NCI-H748 (cell line): Measurements from ENCODE around the gene CHSY1.
"Not testable (repeated sequence)": the region's sequence is repeated elsewhere in the genome, so short reads cannot be mapped to it uniquely, and the experiment has no call there.

Experiments
- DNase-seq: peaks from one replicate; lab custom pipeline; 2025; ENCODE audit not compliant: unreplicated experiment; lab: John Stamatoyannopoulos, UW

CHSY1 gene, protein sequence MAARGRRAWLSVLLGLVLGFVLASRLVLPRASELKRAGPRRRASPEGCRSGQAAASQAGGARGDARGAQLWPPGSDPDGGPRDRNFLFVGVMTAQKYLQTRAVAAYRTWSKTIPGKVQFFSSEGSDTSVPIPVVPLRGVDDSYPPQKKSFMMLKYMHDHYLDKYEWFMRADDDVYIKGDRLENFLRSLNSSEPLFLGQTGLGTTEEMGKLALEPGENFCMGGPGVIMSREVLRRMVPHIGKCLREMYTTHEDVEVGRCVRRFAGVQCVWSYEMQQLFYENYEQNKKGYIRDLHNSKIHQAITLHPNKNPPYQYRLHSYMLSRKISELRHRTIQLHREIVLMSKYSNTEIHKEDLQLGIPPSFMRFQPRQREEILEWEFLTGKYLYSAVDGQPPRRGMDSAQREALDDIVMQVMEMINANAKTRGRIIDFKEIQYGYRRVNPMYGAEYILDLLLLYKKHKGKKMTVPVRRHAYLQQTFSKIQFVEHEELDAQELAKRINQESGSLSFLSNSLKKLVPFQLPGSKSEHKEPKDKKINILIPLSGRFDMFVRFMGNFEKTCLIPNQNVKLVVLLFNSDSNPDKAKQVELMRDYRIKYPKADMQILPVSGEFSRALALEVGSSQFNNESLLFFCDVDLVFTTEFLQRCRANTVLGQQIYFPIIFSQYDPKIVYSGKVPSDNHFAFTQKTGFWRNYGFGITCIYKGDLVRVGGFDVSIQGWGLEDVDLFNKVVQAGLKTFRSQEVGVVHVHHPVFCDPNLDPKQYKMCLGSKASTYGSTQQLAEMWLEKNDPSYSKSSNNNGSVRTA

DNA sequence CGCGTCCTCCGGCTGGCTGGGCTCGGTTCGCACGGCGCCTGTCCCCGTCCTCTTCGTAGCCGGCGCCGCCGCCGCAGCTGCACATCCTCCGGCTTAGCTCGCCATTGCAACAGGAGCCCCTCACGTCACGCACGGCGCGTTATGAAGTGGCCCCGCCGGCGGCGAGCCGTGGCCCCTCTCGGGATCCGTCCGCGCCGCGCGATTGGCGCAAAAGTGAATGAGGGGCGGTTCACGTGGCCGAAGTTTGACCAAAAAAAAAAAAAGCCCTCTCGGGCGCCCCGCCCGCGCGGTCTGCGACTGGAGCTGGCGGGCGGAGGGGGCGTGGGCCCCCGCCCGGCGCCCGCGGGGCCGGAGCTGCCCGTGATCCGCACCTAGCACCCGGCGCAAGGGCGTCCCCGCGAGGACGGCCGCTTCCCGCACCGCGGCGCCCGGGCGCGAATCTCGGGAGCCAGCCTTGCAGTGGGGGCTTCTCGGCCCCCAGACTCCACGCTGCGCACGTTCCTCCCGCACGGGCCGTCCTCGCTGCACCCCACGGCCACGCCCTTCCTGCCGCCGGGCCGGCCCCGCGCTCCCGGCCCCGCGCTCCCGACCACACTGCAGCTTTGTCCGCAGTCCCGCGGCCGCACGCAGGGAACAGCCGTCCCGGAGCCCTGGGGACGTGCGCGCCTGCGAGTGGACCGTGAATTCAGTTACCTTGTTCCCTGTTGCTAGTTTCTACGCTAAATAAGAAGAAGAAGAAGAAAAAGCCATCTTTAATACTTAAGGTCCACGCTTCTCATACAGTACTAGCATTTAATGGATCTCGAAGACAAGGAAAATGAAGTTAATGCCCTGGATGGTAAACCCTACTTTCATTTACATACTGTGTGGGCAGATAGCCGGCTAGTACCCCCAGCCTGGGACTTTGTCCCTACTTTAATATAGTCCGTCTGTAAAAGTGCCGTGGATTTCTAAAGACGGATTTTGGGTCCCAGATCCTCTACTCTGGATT lies at the start of gene CHSY1:
TSS of gene CHSY1 (minus strand) at position 219 of the 991 bp plus-strand sequence. CDS start 592 bp downstream, outside the sequence.
- DNase-seq = peak; percentile 83

GRCh38 chr15:101296418-101297405 lies 44.9 kb upstream of the CHSY1 start:
- DNase-seq = no peak

GRCh38 chr15:101295607-101296161 lies 43.8 kb upstream of the CHSY1 start:
- DNase-seq = peak; percentile 13

DNA sequence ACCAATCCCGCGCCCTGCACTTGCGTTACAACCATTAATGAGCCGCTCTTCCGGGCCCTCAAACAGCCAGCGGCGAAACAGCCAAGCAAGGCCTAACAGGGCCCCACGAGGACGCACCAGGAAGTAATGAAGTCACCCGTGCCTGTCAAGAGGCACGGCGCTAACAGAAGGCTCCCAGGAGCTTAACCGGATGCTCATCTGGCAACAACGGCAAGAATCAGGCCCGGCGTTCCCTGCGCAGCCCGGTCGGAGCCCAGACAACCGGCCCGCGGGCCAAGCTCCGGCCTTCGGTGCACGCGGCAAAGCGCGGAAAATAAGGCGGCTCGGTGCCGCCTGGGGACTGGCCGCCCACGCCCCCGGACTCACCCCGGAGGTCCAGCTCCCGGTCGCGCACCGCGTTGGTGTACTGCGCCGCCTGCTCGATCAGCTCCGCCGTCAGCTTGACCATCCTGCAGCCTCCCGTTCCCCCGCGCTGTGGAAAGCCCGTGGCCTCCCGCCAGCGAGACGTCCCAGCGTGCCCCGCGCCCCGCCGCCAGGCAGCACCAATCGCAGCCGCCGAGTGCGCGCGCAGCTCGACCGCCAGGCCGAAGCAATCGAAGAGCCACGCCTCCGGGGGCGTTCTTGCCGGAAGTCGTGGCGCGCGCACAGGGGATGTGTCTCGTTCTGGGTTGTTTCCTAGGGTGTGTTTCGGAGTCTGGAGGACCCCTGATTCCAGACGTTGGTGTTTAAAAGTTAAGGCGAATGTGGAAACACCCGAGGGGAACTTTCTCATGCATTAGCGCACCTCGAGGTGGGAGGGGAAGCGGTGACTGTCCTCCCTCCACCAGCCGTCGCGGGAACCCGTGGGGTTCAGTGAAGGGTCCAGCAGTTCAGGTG lies 43.1 kb upstream of the CHSY1 start, which contains the start of gene SNRPA1:
TSS of gene SNRPA1 (minus strand) at position 518 of the 876 bp plus-strand sequence. CDS start at position 448, 70 bp downstream.
- peak; percentile 93 for DNase-seq

DNA sequence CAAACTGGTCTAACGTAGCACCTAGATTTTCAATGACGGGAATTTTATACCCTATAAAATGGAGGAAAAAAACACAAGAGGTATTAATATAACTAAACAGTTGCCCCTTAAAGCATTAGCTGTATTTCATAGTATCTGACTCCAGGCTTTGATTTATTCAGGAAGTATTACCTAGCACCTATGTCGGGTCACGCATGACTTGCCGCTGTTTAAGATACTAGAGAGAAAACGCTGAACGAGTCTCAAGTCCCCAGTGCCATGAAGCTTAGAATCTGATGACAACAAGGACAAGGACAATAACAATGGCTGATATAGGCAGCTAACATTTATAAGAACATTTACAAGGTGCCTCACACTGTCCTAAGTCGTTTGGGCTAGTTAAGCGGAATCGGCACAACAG lies 41.3 kb upstream of the CHSY1 start:
- DNase-seq = no peak

DNA sequence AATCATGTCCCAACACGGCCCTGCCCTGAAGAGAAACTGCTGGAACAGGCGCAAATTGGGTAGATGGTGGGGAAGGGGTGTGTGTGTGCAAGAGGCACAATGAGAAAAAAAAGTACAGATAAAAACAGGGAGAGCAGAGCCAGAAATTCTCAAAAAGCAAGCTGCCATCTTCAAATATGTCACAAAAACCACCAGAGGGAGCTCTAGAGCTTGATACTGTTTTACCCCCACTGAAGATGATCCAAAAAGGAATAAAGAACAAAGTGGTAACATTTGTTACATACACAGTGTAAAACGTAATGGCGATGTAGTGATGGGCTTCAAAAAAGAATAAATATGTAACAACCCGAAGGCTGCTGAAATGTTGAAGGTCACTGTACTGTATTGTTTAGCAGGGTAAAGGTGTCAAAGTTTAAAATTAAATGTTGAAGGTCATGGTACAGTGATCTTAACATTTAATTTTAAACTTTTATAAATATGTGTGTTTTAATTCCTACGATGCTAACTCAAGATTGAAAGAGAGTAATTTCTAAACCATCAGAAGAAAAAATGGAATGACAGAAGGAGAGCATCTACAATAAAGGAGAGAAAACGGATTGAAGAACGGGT lies 37.2 kb upstream of the CHSY1 start:
- DNase-seq = peak; percentile 40

GRCh38 chr15:101287342-101287741 lies 35.5 kb upstream of the CHSY1 start:
- not testable (repeated sequence) for DNase-seq

- DNase-seq = no peak
These were observed 34.7 kb upstream of the CHSY1 start for GRCh38 chr15:101286471-101287114.

DNA sequence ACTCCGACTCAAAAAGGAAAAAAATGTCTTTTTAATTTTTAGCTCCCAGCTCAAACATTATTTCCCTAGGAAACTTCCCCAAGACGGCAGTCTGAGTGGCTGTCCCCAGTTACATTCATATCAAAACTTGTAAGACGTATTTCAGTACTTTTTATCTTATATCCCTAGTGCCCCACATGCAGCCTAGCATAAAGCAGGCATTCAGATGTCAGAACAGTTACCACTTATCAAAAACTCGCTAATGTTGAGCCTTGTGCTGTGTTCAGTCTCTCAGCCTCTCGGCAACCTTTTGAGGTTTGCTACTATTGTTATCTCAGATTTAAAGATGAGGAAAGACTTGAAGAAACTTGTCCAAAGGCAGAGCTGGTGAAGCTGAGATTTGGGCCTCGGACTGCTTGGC lies 32.1 kb upstream of the CHSY1 start:
- DNase-seq = no peak

- no peak for DNase-seq
These were observed 28.2 kb upstream of the CHSY1 start for GRCh38 chr15:101280007-101280406.

GRCh38 chr15:101277943-101278564 lies 26.2 kb upstream of the CHSY1 start:
- DNase-seq = no peak

GRCh38 chr15:101277038-101277822 lies 25.4 kb upstream of the CHSY1 start, which contains the start of gene SELENOS:
TSS of gene SELENOS (minus strand) at chr15:101277485. CDS start at chr15:101277417, 68 bp downstream.
- DNase-seq = peak; percentile 87

DNA sequence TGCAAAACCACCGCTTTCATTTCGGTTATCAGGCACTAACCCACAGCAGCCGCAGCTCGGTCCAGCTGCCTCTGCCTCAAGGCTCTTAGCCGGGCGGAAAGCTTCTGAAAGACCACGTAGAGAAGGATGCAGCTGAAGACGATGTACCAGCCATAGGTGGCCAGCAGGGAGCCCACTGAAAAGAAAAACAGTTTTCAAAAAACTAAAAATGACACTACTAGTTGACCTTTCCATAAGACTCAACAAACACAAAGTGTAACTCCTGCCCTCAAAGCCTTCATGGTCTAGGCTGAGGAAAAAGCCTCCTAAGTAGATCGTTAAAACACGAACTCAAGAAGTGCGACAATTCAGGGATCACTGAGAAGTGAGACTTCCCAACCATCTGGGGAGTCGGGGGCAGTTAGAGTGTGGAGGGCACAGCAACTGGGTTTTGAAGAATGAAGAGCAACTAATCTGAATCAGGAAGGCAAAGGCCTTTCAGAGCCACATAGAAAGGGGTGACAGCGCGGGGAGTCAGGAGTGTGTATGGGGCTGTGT lies 24.7 kb upstream of the CHSY1 start:
- peak; percentile 29 for DNase-seq

GRCh38 chr15:101275018-101275417 lies 23.2 kb upstream of the CHSY1 start:
- DNase-seq = no peak

- no peak for DNase-seq
These were observed 21.7 kb upstream of the CHSY1 start for GRCh38 chr15:101273534-101273933.

DNA sequence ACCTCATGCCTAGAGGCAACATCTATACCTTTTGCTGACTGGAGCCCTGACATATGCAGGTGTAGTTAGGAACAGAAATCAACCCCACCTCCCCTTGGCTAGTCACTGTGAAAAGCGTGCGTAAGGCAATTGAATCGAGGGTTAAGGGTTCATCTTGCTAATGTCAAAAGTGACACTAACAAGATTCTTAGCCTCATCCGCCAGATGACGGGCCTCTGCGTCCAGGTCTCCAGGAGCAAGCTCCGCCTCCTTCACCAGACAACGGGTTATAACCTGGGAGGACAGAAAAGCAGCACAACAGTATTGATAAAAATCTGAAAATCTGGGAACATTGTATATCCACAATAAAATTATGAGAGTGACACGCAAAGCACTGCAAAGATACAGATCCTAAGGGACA lies 20.7 kb upstream of the CHSY1 start:
- DNase-seq = no peak
